ENCODE measurements around the gene HP1BP3. TPM values are rescaled to one million over a fixed set of nuclear protein-coding genes. Genes with fewer than 3 reads are reported as not detected.

HP1BP3 gene
- total and polyA plus RNA-seq, 4 donors = 34.8 to 115 (median 72.7) TPM

- DNase-seq (ENCODE audit: low spot score) = no peak
- Histone ChIP-seq H3K4me1 (ENCODE audit: control insufficient read depth in 4 of 4, insufficient read depth in 4 of 4, low read length in 3 of 4) (no peaks in the 10 kb centered on the region), H3K9ac (ENCODE audit: low read depth in 1 of 2, low read length in 2 of 2) (no peak overlapping the region), H3K9me3 (ENCODE audit: control insufficient read depth in 4 of 4, low read length in 3 of 4) (no peaks in the 10 kb centered on the region), H3K27ac (ENCODE audit: low read depth in 1 of 2, low read length in 2 of 2) (no peak overlapping the region), H3K27me3 (ENCODE audit: control insufficient read depth in 4 of 4, insufficient read depth in 4 of 4, low read length in 3 of 4) (no peaks in the 10 kb centered on the region), H3K4me3 (ENCODE audit: low read depth in 1 of 3, low read length in 3 of 3) (no peak overlapping the region), H3K36me3 (ENCODE audit: control insufficient read depth in 4 of 4, insufficient read depth in 3 of 4, low read depth in 1 of 4, low read length in 3 of 4) (peaks cover 18 to 78% (median 69%) of the 10 kb centered on the region in 4 donors)
- TF ChIP-seq HNF4A (conservative IDR thresholded peaks at IDR 0.05) (no peak), FOXA2 (IDR thresholded peaks at IDR 0.05) (no peak), CTCF (IDR thresholded peaks at IDR 0.05; ENCODE audit: low read depth, low read length, missing input control) (no peak), YY1 (IDR thresholded peaks at IDR 0.05) (no peak), SP1 (IDR thresholded peaks at IDR 0.05) (no peak), HNF4G (IDR thresholded peaks at IDR 0.05) (no peak), NR2F2 (IDR thresholded peaks at IDR 0.05) (no peak), RAD21 (IDR thresholded peaks at IDR 0.05) (no peak), TAF1 (conservative IDR thresholded peaks at IDR 0.05) (no peak), MAX (IDR thresholded peaks at IDR 0.05) (no peak), RXRA (IDR thresholded peaks at IDR 0.05) (no peak), EGR1 (IDR thresholded peaks at IDR 0.05; ENCODE audit: low read depth in 2 of 2) (no peak), JUND (IDR thresholded peaks at IDR 0.05) (no peak), ZBTB33 (IDR thresholded peaks at IDR 0.05) (no peak), FOXA1 (IDR thresholded peaks at IDR 0.05) (no peak)
- TF ChIP-seq, protein P1, sequence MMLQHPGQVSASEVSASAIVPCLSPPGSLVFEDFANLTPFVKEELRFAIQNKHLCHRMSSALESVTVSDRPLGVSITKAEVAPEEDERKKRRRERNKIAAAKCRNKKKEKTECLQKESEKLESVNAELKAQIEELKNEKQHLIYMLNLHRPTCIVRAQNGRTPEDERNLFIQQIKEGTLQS (IDR thresholded peaks at IDR 0.05) = no peak
- TF ChIP-seq, protein P2, sequence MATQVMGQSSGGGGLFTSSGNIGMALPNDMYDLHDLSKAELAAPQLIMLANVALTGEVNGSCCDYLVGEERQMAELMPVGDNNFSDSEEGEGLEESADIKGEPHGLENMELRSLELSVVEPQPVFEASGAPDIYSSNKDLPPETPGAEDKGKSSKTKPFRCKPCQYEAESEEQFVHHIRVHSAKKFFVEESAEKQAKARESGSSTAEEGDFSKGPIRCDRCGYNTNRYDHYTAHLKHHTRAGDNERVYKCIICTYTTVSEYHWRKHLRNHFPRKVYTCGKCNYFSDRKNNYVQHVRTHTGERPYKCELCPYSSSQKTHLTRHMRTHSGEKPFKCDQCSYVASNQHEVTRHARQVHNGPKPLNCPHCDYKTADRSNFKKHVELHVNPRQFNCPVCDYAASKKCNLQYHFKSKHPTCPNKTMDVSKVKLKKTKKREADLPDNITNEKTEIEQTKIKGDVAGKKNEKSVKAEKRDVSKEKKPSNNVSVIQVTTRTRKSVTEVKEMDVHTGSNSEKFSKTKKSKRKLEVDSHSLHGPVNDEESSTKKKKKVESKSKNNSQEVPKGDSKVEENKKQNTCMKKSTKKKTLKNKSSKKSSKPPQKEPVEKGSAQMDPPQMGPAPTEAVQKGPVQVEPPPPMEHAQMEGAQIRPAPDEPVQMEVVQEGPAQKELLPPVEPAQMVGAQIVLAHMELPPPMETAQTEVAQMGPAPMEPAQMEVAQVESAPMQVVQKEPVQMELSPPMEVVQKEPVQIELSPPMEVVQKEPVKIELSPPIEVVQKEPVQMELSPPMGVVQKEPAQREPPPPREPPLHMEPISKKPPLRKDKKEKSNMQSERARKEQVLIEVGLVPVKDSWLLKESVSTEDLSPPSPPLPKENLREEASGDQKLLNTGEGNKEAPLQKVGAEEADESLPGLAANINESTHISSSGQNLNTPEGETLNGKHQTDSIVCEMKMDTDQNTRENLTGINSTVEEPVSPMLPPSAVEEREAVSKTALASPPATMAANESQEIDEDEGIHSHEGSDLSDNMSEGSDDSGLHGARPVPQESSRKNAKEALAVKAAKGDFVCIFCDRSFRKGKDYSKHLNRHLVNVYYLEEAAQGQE (IDR thresholded peaks at IDR 0.05) = no peak
These were observed 44.4 kb downstream of the HP1BP3 start for GRCh38 chr1:20742671-20743070.

GRCh38 chr1:20740781-20741180 lies 46.3 kb downstream of the HP1BP3 start:
- no peaks in the 10 kb centered on the region for H3K9me3 ChIP-seq (ENCODE audit: control insufficient read depth in 4 of 4, low read length in 3 of 4)
- H3K36me3 ChIP-seq (ENCODE audit: control insufficient read depth in 4 of 4, insufficient read depth in 3 of 4, low read depth in 1 of 4, low read length in 3 of 4) = peaks cover 13 to 66% (median 55%) of the 10 kb centered on the region in 4 donors
- WGBS = 96% methylated on average over 2 of the region's 2 CpGs
- no peak overlapping the region for H3K9ac ChIP-seq (ENCODE audit: low read depth in 1 of 2, low read length in 2 of 2)
- no peak overlapping the region for H3K4me3 ChIP-seq (ENCODE audit: low read depth in 1 of 3, low read length in 3 of 3)
- no peaks in the 10 kb centered on the region for H3K27me3 ChIP-seq (ENCODE audit: control insufficient read depth in 4 of 4, insufficient read depth in 4 of 4, low read length in 3 of 4)
- H3K4me1 ChIP-seq (ENCODE audit: control insufficient read depth in 4 of 4, insufficient read depth in 4 of 4, low read length in 3 of 4) = no peaks in the 10 kb centered on the region
- TF ChIP-seq EGR1 (IDR thresholded peaks at IDR 0.05; ENCODE audit: low read depth in 2 of 2) = no peak
- TF ChIP-seq, protein P1 (IDR thresholded peaks at IDR 0.05) = no peak
- no peak for TF ChIP-seq RXRA (IDR thresholded peaks at IDR 0.05)
- TF ChIP-seq CTCF (IDR thresholded peaks at IDR 0.05; ENCODE audit: low read depth, low read length, missing input control) = no peak
- TF ChIP-seq ZBTB33 (IDR thresholded peaks at IDR 0.05) = no peak
- TF ChIP-seq FOXA1 (IDR thresholded peaks at IDR 0.05) = no peak
- no peak overlapping the region for H3K27ac ChIP-seq (ENCODE audit: low read depth in 1 of 2, low read length in 2 of 2)
- no peak for DNase-seq (ENCODE audit: low spot score)
